ENCODE results near the gene CBX3. TPM values are rescaled to one million over a fixed set of nuclear protein-coding genes. Genes with fewer than 3 reads are reported as not detected.

The CBX3 gene
- total and polyA plus RNA-seq, 2 experiments from 2014 or later, result 236 to 249 TPM

- no peaks in the 10 kb centered on the region for H3F3A ChIP-seq (replicated peaks; ENCODE audit: low read depth)
- H3K4me1 ChIP-seq (ENCODE audit: insufficient read depth), result peaks cover 5% of the 10 kb centered on the region; the same call in 1 of the 2 replicates
- no peaks in the 10 kb centered on the region for H4K20me1 ChIP-seq (replicated peaks; ENCODE audit: insufficient read depth)
- H3K27me3 ChIP-seq (ENCODE audit: insufficient read depth), result no peaks in the 10 kb centered on the region
- no peak for DNase-seq (ENCODE audit: low spot score)
- H3K27me3 Mint-ChIP-seq (ENCODE audit: insufficient read depth, low read depth, poor library complexity), result peaks cover 2% of the 10 kb centered on the region
- no peak overlapping the region for H3K4me3 ChIP-seq
- H3K27ac Mint-ChIP-seq, result no peak overlapping the region
- H3K9me3 Mint-ChIP-seq, result no peaks in the 10 kb centered on the region
- no peak overlapping the region for H3K4me3 Mint-ChIP-seq
- no peaks in the 10 kb centered on the region for H3K79me2 ChIP-seq (replicated peaks; ENCODE audit: insufficient read depth)
- H3K9me2 ChIP-seq (ENCODE audit: insufficient read depth), result no peaks in the 10 kb centered on the region
- no peaks in the 10 kb centered on the region for H3K36me3 Mint-ChIP-seq (ENCODE audit: low read depth)
- no peak overlapping the region for H3K27ac ChIP-seq (ENCODE audit: low read depth)
- TF ChIP-seq, protein P1, sequence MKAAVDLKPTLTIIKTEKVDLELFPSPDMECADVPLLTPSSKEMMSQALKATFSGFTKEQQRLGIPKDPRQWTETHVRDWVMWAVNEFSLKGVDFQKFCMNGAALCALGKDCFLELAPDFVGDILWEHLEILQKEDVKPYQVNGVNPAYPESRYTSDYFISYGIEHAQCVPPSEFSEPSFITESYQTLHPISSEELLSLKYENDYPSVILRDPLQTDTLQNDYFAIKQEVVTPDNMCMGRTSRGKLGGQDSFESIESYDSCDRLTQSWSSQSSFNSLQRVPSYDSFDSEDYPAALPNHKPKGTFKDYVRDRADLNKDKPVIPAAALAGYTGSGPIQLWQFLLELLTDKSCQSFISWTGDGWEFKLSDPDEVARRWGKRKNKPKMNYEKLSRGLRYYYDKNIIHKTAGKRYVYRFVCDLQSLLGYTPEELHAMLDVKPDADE (IDR thresholded peaks at IDR 0.05), result no peak
- TF ChIP-seq POLR2AphosphoS5 (IDR thresholded peaks at IDR 0.05; ENCODE audit: low read depth), result no peak
- no peak for TF ChIP-seq CREB1 (CRISPR knock-in tag; IDR thresholded peaks at IDR 0.05; ENCODE audit: low read depth)
- peaks cover 4% of the 10 kb centered on the region; the same call in 2 of the 3 replicates for H3K4me1 Mint-ChIP-seq
- no peaks in the 10 kb centered on the region for H3K36me3 ChIP-seq (ENCODE audit: insufficient read depth)
- H2AFZ ChIP-seq, result no peak overlapping the region
- H3K4me2 ChIP-seq, result no peak overlapping the region
- no peak for ATAC-seq
Observed at GRCh38 chr7:26238032-26238431, 36.5 kb downstream of the CBX3 start.

- H3K27ac ChIP-seq (ENCODE audit: low read depth), result no peak overlapping the region
- ATAC-seq (no peak), DNase-seq (ENCODE audit: low spot score) (no peak)
- no peak overlapping the region for H3K4me2 ChIP-seq
- Mint-ChIP-seq H3K4me3 (no peak overlapping the region), H3K4me1 (no peaks in the 10 kb centered on the region), H3K9me3 (no peaks in the 10 kb centered on the region), H3K36me3 (ENCODE audit: low read depth) (no peaks in the 10 kb centered on the region), H3K27me3 (ENCODE audit: insufficient read depth, low read depth, poor library complexity) (no peaks in the 10 kb centered on the region), H3K27ac (no peak overlapping the region)
- peak overlapping the region; percentile 74; the same call in 1 of the 2 replicates for H2AFZ ChIP-seq
- H3K36me3 ChIP-seq (ENCODE audit: insufficient read depth), result no peaks in the 10 kb centered on the region
- H3K27me3 ChIP-seq (ENCODE audit: insufficient read depth), result no peaks in the 10 kb centered on the region
- no peaks in the 10 kb centered on the region for H4K20me1 ChIP-seq (replicated peaks; ENCODE audit: insufficient read depth)
- H3K4me3 ChIP-seq, result no peak overlapping the region
- H3K4me1 ChIP-seq (ENCODE audit: insufficient read depth), result no peaks in the 10 kb centered on the region
- H3K9me2 ChIP-seq (ENCODE audit: insufficient read depth), result no peaks in the 10 kb centered on the region
- no peaks in the 10 kb centered on the region for H3F3A ChIP-seq (replicated peaks; ENCODE audit: low read depth)
- H3K79me2 ChIP-seq (replicated peaks; ENCODE audit: insufficient read depth), result no peaks in the 10 kb centered on the region
- TF ChIP-seq, protein P1 (IDR thresholded peaks at IDR 0.05), result no peak
- TF ChIP-seq JUNB (IDR thresholded peaks at IDR 0.05; ENCODE audit: unreplicated experiment) (no peak), NANOG (IDR thresholded peaks at IDR 0.05; ENCODE audit: borderline replicate concordance) (no peak), EZH2phosphoT487 (IDR thresholded peaks at IDR 0.05; ENCODE audit: unreplicated experiment) (no peak), POLR2AphosphoS5 (IDR thresholded peaks at IDR 0.05; ENCODE audit: low read depth) (no peak), REST (IDR thresholded peaks at IDR 0.05; ENCODE audit: unreplicated experiment) (no peak)
- TF ChIP-seq, protein P2, sequence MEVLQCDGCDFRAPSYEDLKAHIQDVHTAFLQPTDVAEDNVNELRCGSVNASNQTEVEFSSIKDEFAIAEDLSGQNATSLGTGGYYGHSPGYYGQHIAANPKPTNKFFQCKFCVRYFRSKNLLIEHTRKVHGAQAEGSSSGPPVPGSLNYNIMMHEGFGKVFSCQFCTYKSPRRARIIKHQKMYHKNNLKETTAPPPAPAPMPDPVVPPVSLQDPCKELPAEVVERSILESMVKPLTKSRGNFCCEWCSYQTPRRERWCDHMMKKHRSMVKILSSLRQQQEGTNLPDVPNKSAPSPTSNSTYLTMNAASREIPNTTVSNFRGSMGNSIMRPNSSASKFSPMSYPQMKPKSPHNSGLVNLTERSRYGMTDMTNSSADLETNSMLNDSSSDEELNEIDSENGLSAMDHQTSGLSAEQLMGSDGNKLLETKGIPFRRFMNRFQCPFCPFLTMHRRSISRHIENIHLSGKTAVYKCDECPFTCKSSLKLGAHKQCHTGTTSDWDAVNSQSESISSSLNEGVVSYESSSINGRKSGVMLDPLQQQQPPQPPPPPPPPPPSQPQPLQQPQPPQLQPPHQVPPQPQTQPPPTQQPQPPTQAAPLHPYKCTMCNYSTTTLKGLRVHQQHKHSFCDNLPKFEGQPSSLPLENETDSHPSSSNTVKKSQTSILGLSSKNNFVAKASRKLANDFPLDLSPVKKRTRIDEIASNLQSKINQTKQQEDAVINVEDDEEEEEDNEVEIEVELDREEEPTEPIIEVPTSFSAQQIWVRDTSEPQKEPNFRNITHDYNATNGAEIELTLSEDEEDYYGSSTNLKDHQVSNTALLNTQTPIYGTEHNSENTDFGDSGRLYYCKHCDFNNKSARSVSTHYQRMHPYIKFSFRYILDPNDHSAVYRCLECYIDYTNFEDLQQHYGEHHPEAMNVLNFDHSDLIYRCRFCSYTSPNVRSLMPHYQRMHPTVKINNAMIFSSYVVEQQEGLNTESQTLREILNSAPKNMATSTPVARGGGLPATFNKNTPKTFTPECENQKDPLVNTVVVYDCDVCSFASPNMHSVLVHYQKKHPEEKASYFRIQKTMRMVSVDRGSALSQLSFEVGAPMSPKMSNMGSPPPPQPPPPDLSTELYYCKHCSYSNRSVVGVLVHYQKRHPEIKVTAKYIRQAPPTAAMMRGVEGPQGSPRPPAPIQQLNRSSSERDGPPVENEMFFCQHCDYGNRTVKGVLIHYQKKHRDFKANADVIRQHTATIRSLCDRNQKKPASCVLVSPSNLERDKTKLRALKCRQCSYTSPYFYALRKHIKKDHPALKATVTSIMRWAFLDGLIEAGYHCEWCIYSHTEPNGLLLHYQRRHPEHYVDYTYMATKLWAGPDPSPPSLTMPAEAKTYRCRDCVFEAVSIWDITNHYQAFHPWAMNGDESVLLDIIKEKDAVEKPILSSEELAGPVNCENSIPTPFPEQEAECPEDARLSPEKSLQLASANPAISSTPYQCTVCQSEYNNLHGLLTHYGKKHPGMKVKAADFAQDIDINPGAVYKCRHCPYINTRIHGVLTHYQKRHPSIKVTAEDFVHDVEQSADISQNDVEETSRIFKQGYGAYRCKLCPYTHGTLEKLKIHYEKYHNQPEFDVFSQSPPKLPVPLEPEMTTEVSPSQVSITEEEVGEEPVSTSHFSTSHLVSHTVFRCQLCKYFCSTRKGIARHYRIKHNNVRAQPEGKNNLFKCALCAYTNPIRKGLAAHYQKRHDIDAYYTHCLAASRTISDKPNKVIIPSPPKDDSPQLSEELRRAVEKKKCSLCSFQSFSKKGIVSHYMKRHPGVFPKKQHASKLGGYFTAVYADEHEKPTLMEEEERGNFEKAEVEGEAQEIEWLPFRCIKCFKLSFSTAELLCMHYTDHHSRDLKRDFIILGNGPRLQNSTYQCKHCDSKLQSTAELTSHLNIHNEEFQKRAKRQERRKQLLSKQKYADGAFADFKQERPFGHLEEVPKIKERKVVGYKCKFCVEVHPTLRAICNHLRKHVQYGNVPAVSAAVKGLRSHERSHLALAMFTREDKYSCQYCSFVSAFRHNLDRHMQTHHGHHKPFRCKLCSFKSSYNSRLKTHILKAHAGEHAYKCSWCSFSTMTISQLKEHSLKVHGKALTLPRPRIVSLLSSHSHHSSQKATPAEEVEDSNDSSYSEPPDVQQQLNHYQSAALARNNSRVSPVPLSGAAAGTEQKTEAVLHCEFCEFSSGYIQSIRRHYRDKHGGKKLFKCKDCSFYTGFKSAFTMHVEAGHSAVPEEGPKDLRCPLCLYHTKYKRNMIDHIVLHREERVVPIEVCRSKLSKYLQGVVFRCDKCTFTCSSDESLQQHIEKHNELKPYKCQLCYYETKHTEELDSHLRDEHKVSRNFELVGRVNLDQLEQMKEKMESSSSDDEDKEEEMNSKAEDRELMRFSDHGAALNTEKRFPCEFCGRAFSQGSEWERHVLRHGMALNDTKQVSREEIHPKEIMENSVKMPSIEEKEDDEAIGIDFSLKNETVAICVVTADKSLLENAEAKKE (CRISPR knock-in tag; IDR thresholded peaks at IDR 0.05), result no peak
Observed at GRCh38 chr7:26245150-26245549, 43.6 kb downstream of the CBX3 start.

Data from GM23338 (cell line).